ENCODE results near the gene TAC3.

The TAC3 gene

GRCh38 chr12:57011438-57012424 is 4.6 kb downstream of the TAC3 start:
- Histone ChIP-seq H3K9me2 (replicated peaks; ENCODE audit: control insufficient read depth, low read length) (no peaks in the 10 kb centered on the region), H3K27ac (ENCODE audit: low read depth, low read length) (no peak overlapping the region), H3K79me2 (ENCODE audit: control insufficient read depth, low read length) (no peaks in the 10 kb centered on the region), H3K4me2 (ENCODE audit: low read length) (no peak overlapping the region), H3K27me3 (ENCODE audit: control insufficient read depth, low read length) (peaks cover 45% of the 10 kb centered on the region), H3F3A (ENCODE audit: control insufficient read depth, insufficient read depth) (peaks cover 3% of the 10 kb centered on the region; the same call in 1 of the 2 replicates), H4K20me1 (ENCODE audit: control insufficient read depth, insufficient read depth, low read depth, low read length) (no peaks in the 10 kb centered on the region), H3K36me3 (ENCODE audit: control insufficient read depth, low read length) (no peaks in the 10 kb centered on the region), H3K4me1 (ENCODE audit: control insufficient read depth, low read length) (peaks cover 6% of the 10 kb centered on the region), H3K9me3 (ENCODE audit: control insufficient read depth, insufficient read depth, low read length) (no peaks in the 10 kb centered on the region), H3K4me3 (ENCODE audit: low read length) (no peak overlapping the region)
- TF ChIP-seq CTCF (IDR thresholded peaks at IDR 0.05; ENCODE audit: low read depth, low read length, poor library complexity, severe bottlenecking) (no peak), EZH2phosphoT487 (IDR thresholded peaks at IDR 0.05; ENCODE audit: borderline replicate concordance, low read length) (no peak)

GRCh38 chr12:57010627-57011247 is 5.6 kb downstream of the TAC3 start:
- Histone ChIP-seq H3K9me2 (replicated peaks; ENCODE audit: control insufficient read depth, low read length) (no peaks in the 10 kb centered on the region), H3K36me3 (ENCODE audit: control insufficient read depth, low read length) (peaks cover 2% of the 10 kb centered on the region; the same call in 1 of the 2 replicates), H3K9me3 (ENCODE audit: control insufficient read depth, insufficient read depth, low read length) (no peaks in the 10 kb centered on the region), H3K4me2 (ENCODE audit: low read length) (no peak overlapping the region), H3F3A (ENCODE audit: control insufficient read depth, insufficient read depth) (peaks cover 3% of the 10 kb centered on the region; the same call in 1 of the 2 replicates), H3K27ac (ENCODE audit: low read depth, low read length) (no peak overlapping the region), H3K4me3 (ENCODE audit: low read length) (no peak overlapping the region), H4K20me1 (ENCODE audit: control insufficient read depth, insufficient read depth, low read depth, low read length) (no peaks in the 10 kb centered on the region), H3K27me3 (ENCODE audit: control insufficient read depth, low read length) (peaks cover 38% of the 10 kb centered on the region), H3K79me2 (ENCODE audit: control insufficient read depth, low read length) (peaks cover 4% of the 10 kb centered on the region), H3K4me1 (ENCODE audit: control insufficient read depth, low read length) (peaks cover 8% of the 10 kb centered on the region)
- no peak for TF ChIP-seq EZH2phosphoT487 (IDR thresholded peaks at IDR 0.05; ENCODE audit: borderline replicate concordance, low read length)
- TF ChIP-seq CTCF (IDR thresholded peaks at IDR 0.05; ENCODE audit: low read depth, low read length, poor library complexity, severe bottlenecking), result no peak

GRCh38 chr12:57009949-57010626 is 6.2 kb downstream of the TAC3 start:
- TF ChIP-seq CTCF (IDR thresholded peaks at IDR 0.05; ENCODE audit: low read depth, low read length, poor library complexity, severe bottlenecking), result no peak
- TF ChIP-seq EZH2phosphoT487 (IDR thresholded peaks at IDR 0.05; ENCODE audit: borderline replicate concordance, low read length), result no peak
- Histone ChIP-seq H3K4me1 (ENCODE audit: control insufficient read depth, low read length) (peaks cover 15% of the 10 kb centered on the region), H3K9me3 (ENCODE audit: control insufficient read depth, insufficient read depth, low read length) (no peaks in the 10 kb centered on the region), H3F3A (ENCODE audit: control insufficient read depth, insufficient read depth) (peaks cover 7% of the 10 kb centered on the region; the same call in 1 of the 2 replicates), H3K4me3 (ENCODE audit: low read length) (no peak overlapping the region), H4K20me1 (ENCODE audit: control insufficient read depth, insufficient read depth, low read depth, low read length) (no peaks in the 10 kb centered on the region), H3K4me2 (ENCODE audit: low read length) (no peak overlapping the region), H3K9me2 (replicated peaks; ENCODE audit: control insufficient read depth, low read length) (no peaks in the 10 kb centered on the region), H3K27me3 (ENCODE audit: control insufficient read depth, low read length) (peaks cover 32% of the 10 kb centered on the region), H3K36me3 (ENCODE audit: control insufficient read depth, low read length) (peaks cover 3% of the 10 kb centered on the region; the same call in 1 of the 2 replicates), H3K79me2 (ENCODE audit: control insufficient read depth, low read length) (peaks cover 10% of the 10 kb centered on the region), H3K27ac (ENCODE audit: low read depth, low read length) (no peak overlapping the region)

Measured in DOHH2 (cell line).